Uterus (tissue), 4 donors: Measurements from ENCODE around the gene LEUTX. TPM values are rescaled to one million over a fixed set of nuclear protein-coding genes. Genes with fewer than 3 reads are reported as not detected.

Experiments used
- DNase-seq, 2 donors: peaks; one replicate each; pipeline ENCODE4 v3.0.0-alpha.2; 2019 to 2020
- H3K27ac ChIP-seq, 2 donors: fragments of 200-600 bp; sonication (generic); 1 replicate in 1 of 2; 2 replicates in 1 of 2; pipeline ENCODE4 v1.5.1; 2016 to 2018
- H3K27me3 ChIP-seq, 2 donors: fragments of 200-600 bp; sonication (generic); one replicate each; pipeline ENCODE4 v1.5.1; 2018 to 2019; ENCODE audit warnings: control low read depth in 1 of 2
- H3K36me3 ChIP-seq, 2 donors: fragments of 200-600 bp; sonication (generic); one replicate each; pipeline ENCODE4 v1.5.1; 2019; ENCODE audit warnings: control low read depth in 1 of 2
- H3K4me1 ChIP-seq, 2 donors: fragments of 200-600 bp; sonication (generic); one replicate each; pipeline ENCODE4 v1.5.1; 2018 to 2019; ENCODE audit warnings: control low read depth in 1 of 2
- H3K4me3 ChIP-seq, 2 donors: fragments of 200-600 bp; sonication (generic); 1 replicate in 1 of 2; 2 replicates in 1 of 2; pipeline ENCODE4 v1.5.1; 2018 to 2019; ENCODE audit warnings: mild to moderate bottlenecking in 1 of 2
- H3K9me3 ChIP-seq, 2 donors: fragments of 200-600 bp; sonication (generic); one replicate each; pipeline ENCODE4 v1.5.1; 2019; ENCODE audit warnings: control low read depth in 1 of 2
- CTCF ChIP-seq, 4 experiments: fragments of 200-600 bp in 2 of 4; fragments of 450-650 bp in 2 of 4; sonication (generic) in 2 of 4; IDR thresholded peaks; one replicate each; pipeline ENCODE4 v1.5.1; 2016 to 2019; ENCODE audit warnings: antibody characterized with exemption in 4 of 4, mild to moderate bottlenecking in 2 of 4, moderate library complexity in 1 of 4
- POLR2A ChIP-seq, 2 donors: fragments of 450-650 bp; IDR thresholded peaks; one replicate each; pipeline ENCODE4 v1.6.1; 2016; ENCODE audit warnings: antibody characterized with exemption in 2 of 2, mild to moderate bottlenecking in 1 of 2, moderate library complexity in 1 of 2
- intact Hi-C: fragments of 100-400 bp; cut with DNase I; formaldehyde crosslinking; loops from one replicate; pipeline ENCODE4 v1.15.1; 2023; ENCODE audit warnings: low total_unique reads
- total RNA-seq, 4 donors: library from RNA; depleted of rRNA in 3 of 4; stranded (reverse); fragments of >200 nt in 3 of 4; gene quantifications; one replicate each; pipeline versions ENCODE4 v1.1.0 to v1.2.4, GENCODE V29; 2014 to 2023
- donor health status: DM: yes; HTN: yes; CAD: no.

The LEUTX gene
- total RNA-seq, 4 donors from 2014 or later, result not detected

GRCh38 chr19:39736088-39736487 is 42.6 kb upstream of the LEUTX start:
- Histone ChIP-seq H3K36me3 (no peaks in the 10 kb centered on the region), H3K4me3 (no peak overlapping the region), H3K27me3 (no peaks in the 10 kb centered on the region), H3K27ac (no peak overlapping the region), H3K4me1 (no peaks in the 10 kb centered on the region), H3K9me3 (no peaks in the 10 kb centered on the region)
- intact Hi-C loops, result no loop called here
- TF ChIP-seq POLR2A (IDR thresholded peaks at IDR 0.05), result no peak
- TF ChIP-seq CTCF (IDR thresholded peaks at IDR 0.05), result no peak
- no peak for DNase-seq

- H3K4me3 ChIP-seq, result no peak overlapping the region
These were observed 41.3 kb upstream of the LEUTX start for GRCh38 chr19:39737351-39737750.

GRCh38 chr19:39737891-39738290 is 40.8 kb upstream of the LEUTX start, which contains the start of gene CLC:
Gene CLC, minus strand, starts transcription at chr19:39738029. Its CDS starts 77 bp downstream, at chr19:39737952.
- no peak within 1 kb of the TSS for H3K4me3 ChIP-seq
- H3K36me3 ChIP-seq, result no peaks in the 10 kb centered on the region
- H3K27ac ChIP-seq, result no peak within 1 kb of the TSS
- intact Hi-C loops, result no loop called here
- no peaks in the 10 kb centered on the region for H3K9me3 ChIP-seq
- H3K4me1 ChIP-seq, result no peaks in the 10 kb centered on the region
- H3K27me3 ChIP-seq, result no peaks in the 10 kb centered on the region
- no peak for DNase-seq
- no peak for TF ChIP-seq CTCF (IDR thresholded peaks at IDR 0.05)
- TF ChIP-seq POLR2A (IDR thresholded peaks at IDR 0.05), result no peak

More at GRCh38 chr19:39737351-39737750, 41.3 kb upstream of the LEUTX start:
- H3K4me1 ChIP-seq, result no peaks in the 10 kb centered on the region
- no peak for DNase-seq
- H3K27ac ChIP-seq, result no peak overlapping the region
- H3K36me3 ChIP-seq, result no peaks in the 10 kb centered on the region
- H3K9me3 ChIP-seq, result no peaks in the 10 kb centered on the region
- intact Hi-C loops, result no loop called here
- no peaks in the 10 kb centered on the region for H3K27me3 ChIP-seq
- TF ChIP-seq CTCF (IDR thresholded peaks at IDR 0.05) (no peak), POLR2A (IDR thresholded peaks at IDR 0.05) (no peak)

- intact Hi-C loops, result no loop called here
- Histone ChIP-seq H3K36me3 (no peaks in the 10 kb centered on the region), H3K4me1 (no peaks in the 10 kb centered on the region), H3K9me3 (no peaks in the 10 kb centered on the region), H3K4me3 (no peak overlapping the region), H3K27me3 (no peaks in the 10 kb centered on the region), H3K27ac (no peak overlapping the region)
- no peak for TF ChIP-seq CTCF (IDR thresholded peaks at IDR 0.05)
- no peak for TF ChIP-seq POLR2A (IDR thresholded peaks at IDR 0.05)
- no peak for DNase-seq
These were observed 39.8 kb upstream of the LEUTX start for GRCh38 chr19:39738814-39739213.

- intact Hi-C loops, result no loop called here
- H3K4me1 ChIP-seq, result no peaks in the 10 kb centered on the region
- TF ChIP-seq POLR2A (IDR thresholded peaks at IDR 0.05), result no peak
- no peak for TF ChIP-seq CTCF (IDR thresholded peaks at IDR 0.05)
- H3K36me3 ChIP-seq, result no peaks in the 10 kb centered on the region
- DNase-seq, result no peak
- H3K9me3 ChIP-seq, result no peaks in the 10 kb centered on the region
- no peak overlapping the region for H3K27ac ChIP-seq
- no peak overlapping the region for H3K4me3 ChIP-seq
- no peaks in the 10 kb centered on the region for H3K27me3 ChIP-seq
These were observed 38.3 kb upstream of the LEUTX start for GRCh38 chr19:39740395-39740794.
